HG03457 (cell line): ENCODE data around the gene NFE2.
"Not testable (repeated sequence)": the region's sequence is repeated elsewhere in the genome, so short reads cannot be mapped to it uniquely, and the experiment has no call there.

Experiments used
- ATAC-seq: cut with Tn5 transposase; IDR thresholded peaks from one replicate; pipeline ENCODE4 v1.9.1; 2021; ENCODE audit warnings: moderate number of reproducible peaks; ENCODE audit not compliant: unreplicated experiment

The NFE2 gene

DNA sequence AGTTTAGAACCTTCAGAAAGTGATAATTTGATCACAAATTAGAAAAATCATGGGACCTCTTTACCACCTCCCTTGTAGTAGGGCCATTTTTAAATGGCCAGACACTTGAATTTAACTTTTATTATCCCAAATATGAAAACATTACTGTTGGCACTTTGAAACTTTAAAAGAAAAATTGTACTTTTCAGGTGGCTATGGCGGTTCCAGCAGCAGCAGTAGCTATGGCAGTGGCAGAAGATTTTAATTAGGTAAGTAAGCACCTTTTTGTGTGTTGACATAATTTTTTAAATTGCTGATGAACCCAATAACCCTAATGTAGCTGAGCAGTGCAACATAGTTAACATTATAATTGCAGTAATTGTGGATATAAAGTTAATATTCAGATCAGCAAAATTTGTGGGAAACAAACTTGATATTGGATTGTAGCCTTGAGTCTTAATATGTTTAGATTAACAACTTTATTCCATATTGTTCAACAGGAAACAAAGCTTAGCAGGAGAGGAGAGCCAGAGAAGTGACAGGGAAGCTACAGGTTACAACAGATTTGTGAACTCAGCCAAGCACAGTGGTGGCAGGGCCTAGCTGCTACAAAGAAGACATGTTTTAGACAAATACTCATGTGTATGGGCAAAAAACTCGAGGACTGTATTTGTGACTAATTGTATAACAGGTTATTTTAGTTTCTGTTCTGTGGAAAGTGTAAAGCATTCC is 16.6 kb downstream of the NFE2 start:
- not testable (repeated sequence) for ATAC-seq

DNA sequence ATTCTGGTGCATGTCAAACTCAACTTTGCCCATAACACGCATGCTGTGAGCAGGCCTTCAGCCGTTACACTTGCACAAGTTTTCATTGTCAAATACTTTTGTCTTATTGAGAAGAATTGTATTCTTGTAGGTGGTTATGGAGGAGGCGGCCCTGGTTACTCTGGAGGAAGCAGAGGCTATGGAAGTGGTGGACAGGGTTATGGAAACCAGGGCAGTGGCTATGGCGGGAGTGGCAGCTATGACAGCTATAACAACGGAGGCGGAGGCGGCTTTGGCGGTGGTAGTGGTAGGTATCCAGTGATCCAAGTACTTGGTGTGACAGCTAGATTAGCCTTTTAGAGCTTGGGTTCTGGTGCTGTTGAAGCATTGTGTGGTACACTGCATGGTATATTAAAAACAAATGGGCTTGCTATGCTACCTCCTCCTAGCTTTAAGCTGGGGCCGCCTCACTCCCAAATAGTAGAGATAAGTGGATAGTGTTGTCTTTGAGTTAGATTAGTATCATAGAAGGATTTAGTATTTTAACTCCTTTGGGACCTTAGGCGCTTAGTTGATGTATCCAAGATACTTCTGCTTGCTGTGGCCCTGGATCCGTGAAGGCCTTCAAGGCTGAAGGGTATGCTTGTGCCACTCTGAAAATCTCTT is 17.7 kb downstream of the NFE2 start:
- ATAC-seq, result no peak

DNA sequence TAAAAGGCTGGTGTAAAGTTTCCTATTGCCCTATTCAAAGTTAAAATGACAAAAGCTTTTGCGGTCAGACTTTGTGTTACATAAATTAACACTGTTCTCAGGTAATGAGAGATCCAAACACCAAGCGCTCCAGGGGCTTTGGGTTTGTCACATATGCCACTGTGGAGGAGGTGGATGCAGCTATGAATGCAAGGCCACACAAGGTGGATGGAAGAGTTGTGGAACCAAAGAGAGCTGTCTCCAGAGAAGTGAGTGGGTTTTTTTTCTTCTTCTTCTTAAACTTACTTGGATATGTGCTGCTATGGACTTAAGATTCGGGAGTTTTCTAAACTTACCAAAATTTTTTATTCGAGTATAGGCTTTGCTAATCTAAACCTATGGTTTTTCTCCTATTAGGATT is 19.1 kb downstream of the NFE2 start:
- ATAC-seq, result not testable (repeated sequence)

- ATAC-seq, result not testable (repeated sequence)
Observed at GRCh38 chr12:54281261-54281638, 19.6 kb downstream of the NFE2 start.

DNA sequence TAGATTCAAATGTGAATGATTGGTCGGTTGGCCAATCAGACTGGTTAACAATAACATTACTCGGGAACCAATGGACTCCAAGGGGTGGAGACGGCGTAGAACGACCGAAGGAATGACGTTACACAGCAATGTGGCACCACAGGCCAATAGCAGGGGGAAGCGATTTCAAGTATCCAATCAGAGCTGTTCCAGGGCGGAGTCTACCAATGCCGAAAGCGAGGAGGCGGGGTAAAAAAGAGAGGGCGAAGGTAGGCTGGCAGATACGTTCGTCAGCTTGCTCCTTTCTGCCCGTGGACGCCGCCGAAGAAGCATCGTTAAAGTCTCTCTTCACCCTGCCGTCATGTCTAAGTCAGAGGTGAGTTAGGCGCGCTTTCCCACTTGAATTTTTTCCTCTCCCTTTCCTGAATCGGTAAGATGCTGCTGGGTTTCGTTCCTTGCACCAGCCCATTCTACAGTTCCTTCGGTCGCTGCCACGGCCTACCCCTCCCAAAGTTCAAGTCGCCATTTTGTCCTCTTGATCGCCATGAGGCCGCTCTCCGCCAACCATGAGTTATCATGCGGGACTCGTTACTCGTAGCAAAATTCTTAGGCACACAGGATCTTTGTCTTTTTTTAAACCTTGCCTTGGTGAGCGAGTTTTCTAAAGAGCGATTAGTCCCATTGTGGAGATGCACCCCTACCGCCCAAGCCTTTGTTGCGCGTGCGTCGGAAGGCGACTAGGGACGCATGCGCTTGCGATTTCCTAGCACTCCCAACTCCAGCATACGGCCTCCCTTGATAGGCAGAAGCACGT is 20.2 kb downstream of the NFE2 start, which contains the start of gene HNRNPA1:
Gene HNRNPA1 (plus strand): TSS at position 259 of the 793 bp plus-strand sequence. CDS start 82 bp downstream, at position 341.
- ATAC-seq, result peak; percentile 78

DNA sequence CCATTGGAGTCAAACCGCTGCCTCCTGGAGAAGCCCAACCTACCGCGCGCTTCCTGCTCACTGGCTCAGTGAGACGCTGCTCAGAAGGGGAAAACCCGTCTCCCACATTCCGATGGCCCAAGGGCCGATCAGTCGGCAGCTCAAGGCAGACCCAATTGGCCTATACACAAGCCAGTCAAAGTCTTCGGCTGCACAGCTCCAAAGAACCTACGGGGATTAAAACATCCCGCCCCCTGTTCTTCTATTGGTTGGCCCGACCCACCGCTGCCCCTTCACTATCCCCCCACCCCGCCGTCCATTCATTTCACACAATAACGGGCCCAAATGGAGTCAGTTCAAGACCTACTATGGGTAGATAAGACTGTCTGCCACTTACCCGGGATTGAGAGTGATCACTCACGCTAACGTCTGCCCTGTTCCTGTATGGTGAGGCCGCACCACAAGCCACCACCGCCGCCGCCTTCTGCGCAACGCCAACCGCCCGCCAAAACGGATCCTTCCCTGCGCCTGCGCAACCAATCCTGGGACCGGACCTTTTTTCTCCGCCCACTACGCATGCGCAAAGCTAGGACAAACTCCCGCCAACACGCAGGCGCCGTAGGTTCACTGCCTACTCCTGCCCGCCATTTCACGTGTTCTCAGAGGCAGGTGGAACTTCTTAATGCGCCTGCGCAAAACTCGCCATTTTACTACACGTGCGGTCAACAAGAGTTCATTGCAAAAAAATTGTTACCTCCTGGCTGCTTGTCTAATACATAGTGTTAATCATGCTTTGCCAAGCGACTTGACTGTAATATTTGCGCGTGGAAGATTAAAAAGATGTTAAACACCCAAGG is 21.0 kb downstream of the NFE2 start, which contains the start of gene CBX5:
Gene CBX5 (minus strand): TSS at position 491 of the 836 bp plus-strand sequence. CDS start 22,472 bp downstream, outside the sequence.
- ATAC-seq, result peak; percentile 52

- no peak for ATAC-seq
Observed at GRCh38 chr12:54279227-54279631, 21.6 kb downstream of the NFE2 start.

DNA sequence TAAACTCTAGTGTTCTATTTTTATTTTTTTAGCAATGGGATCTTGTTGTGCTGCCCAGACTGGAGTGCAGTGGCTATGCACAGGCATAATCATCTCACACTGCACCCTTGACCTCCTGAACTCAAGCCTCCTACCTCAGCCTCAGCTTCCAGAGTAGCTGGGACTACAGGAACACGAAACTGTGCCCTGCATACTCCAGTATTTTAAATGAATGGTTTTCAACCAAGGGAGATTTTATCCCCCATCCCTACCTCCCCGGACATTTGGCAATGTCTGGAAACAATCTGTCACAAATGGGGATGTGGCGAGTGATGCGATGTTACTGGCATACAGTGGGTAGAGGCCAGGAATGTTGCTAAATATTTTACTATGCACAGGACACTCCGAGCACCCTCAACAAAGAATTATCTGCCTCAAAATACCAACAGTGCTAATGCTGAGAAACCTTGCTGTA is 23.0 kb downstream of the NFE2 start:
- no peak for ATAC-seq

DNA sequence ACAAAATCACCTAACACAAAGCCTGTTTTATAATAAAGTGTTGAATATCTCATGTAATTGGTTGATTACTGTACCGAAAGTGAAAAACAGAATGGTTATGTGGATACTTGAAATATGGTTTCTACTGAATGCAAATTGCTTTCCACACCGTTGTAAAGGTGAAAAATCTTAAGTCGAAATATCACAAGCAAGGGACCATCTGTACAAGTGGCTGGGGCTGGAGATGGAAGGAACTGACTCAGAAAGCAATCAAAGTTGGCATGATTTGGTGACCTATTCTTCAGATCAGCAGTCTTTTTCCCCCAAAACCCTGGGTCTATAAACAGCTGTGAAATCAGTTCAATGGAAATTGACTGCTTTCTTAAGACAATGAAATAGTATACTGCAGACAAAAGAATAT is 24.4 kb downstream of the NFE2 start:
- ATAC-seq, result no peak

DNA sequence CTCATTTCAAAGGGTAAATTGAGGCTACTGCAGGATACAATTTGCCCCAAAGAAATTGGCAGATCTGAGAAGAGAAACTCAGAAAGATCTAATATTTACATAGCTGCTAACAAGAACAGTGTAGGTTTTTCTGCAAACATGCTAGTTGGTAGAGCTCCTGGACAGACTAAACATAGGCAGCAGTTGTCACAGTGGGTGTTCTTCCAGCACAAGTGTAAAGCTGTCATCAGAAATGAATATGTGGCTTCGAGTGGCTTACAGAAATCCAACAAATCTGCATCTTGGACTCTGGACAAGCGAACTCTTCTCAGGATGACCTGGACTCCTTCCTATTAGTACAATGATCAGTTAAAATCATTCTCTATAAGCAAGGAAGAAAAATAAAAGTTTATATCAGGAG is 26.8 kb downstream of the NFE2 start:
- no peak for ATAC-seq

GRCh38 chr12:54272214-54272613 is 28.6 kb downstream of the NFE2 start:
- ATAC-seq, result no peak

- ATAC-seq, result no peak
Observed at GRCh38 chr12:54270345-54270744, 30.5 kb downstream of the NFE2 start.

- no peak for ATAC-seq
Observed at GRCh38 chr12:54266852-54267251, 34.0 kb downstream of the NFE2 start.

GRCh38 chr12:54265364-54265812 is 35.4 kb downstream of the NFE2 start:
- ATAC-seq, result no peak

GRCh38 chr12:54262403-54262925 is 38.4 kb downstream of the NFE2 start:
- ATAC-seq, result no peak

DNA sequence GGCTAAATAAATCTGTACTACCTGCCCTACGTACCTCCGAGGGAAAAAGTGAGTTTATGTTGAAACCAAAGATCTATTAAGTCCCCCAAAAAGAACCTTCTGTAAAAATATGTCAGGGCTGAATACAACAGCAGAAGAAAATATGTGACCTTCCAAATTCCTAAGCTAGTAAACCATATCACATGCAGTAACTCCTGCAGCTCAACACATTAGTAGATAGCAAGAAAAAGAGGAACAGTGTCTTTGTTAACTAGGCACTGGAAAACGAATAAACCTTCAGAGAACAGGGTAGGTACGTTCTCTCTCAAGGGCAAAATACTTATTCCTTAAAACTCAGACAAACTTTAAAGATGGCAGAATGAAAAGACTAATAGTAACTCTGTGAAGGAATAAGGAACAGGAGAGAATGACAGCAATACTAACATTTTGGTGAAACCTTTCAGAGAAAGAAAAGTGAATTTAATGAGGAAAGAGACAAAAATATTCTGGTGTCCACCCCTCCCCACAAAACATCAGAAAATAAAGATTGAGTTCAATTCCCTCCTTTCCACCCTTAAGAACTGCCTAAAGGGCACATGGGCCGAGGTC is 38.9 kb downstream of the NFE2 start:
- ATAC-seq, result no peak

DNA sequence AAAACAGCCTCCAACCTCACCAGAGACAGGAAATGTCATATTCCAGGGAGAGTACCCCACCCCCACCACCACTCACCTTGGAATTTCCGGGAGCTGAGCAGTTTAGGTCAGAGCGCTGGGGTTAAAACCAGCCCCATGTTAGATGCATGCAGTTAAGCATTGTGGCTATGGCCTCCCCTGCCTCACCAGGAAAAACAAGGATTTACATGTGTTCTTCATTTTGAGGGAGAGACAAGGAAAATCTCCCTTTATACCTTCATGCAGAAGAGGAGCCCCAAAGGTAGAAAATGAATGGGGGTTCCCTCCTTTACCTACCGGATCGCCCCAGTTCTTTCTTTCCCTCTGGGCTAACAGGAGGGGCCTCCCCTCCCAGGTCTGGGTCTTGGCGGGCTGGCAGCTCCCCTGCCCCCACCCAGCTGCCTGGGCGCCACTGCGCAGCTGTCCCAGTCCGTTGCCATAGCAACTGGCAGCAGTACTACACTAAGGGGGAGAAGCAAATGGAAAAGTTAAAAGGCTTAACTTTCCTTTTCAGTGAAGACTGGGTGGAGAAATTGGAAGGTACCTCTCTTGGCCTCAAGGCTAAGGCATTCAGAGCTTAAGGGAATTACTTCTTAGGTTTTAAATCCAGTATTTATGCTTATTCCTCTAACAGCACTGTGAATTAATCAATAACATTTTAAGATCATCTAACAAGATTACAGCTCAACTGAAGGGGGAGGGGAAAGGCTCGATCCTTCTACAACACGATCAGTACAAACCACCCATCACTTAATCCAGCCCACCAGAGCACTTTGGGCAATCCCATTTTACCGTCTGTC is 41.4 kb downstream of the NFE2 start:
- ATAC-seq, result peak; percentile 74

DNA sequence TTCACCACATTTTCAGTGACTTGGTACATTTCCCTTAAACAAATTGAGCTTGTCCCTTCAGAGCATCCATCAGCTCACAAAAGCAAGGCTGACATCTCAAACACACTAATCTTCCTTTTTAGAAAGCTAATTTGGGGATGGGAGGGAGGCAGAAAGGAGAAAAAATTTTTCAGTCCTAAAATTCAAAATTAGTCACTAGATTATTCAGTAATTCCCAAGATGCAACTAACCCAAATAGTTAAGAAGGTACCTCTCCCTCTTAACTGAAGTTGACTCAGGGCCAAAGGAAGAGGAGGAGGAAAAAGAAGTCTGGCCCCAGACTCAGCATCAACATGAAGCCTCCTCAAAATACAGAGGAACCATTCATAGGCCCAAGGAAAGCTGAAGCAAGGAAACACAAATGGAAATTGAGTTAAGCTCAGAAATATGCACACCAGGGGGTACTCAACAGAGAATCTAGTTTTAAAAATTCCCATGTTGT is 42.6 kb downstream of the NFE2 start:
- no peak for ATAC-seq

GRCh38 chr12:54257332-54257731 is 43.5 kb downstream of the NFE2 start:
- no peak for ATAC-seq
